WTC11 (cell line): ENCODE data around the gene IGFBP2. TPM values are rescaled to one million over a fixed set of nuclear protein-coding genes. Genes with fewer than 3 reads are reported as not detected.

ENCODE experiments used
- ATAC-seq: fragments of 200-7000 bp; cut with Tn5 transposase; 2 replicates; pipeline ENCODE4 v1.10.0; 2021; ENCODE audit warnings: mild to moderate bottlenecking, moderate library complexity
- CTCF ChIA-PET: fragments of 300-600 bp; sonication (Branson Sonifier 250); formaldehyde crosslinking; loops from one replicate; lab custom pipeline; 2021; ENCODE audit warnings: antibody characterized with exemption; lab: Charles Lee
- POLR2A ChIA-PET: fragments of 350-600 bp; sonication (Branson Sonifier 250); formaldehyde crosslinking; loops from one replicate; lab custom pipeline; 2021; ENCODE audit warnings: antibody characterized with exemption; lab: Charles Lee
- DNase-seq: peaks from one replicate; pipeline ENCODE4 v3.0.0; 2021; ENCODE audit warnings: low spot score
- H3K27ac Mint-ChIP-seq: 2 replicates; pipeline ENCODE4 v1.8.0; 2021; ENCODE audit warnings: mixed read lengths
- H3K27me3 Mint-ChIP-seq: 2 replicates; pipeline ENCODE4 v1.8.0; 2021; ENCODE audit warnings: low read depth, mild to moderate bottlenecking, moderate library complexity, mixed read lengths
- H3K36me3 Mint-ChIP-seq: 2 replicates; pipeline ENCODE4 v1.8.0; 2021; ENCODE audit warnings: mixed read lengths
- H3K4me1 Mint-ChIP-seq: 2 replicates; pipeline ENCODE4 v1.8.0; 2022; ENCODE audit warnings: mixed read lengths
- H3K4me3 Mint-ChIP-seq: 2 replicates; pipeline ENCODE4 v1.8.0; 2021; ENCODE audit warnings: mild to moderate bottlenecking, moderate library complexity, mixed read lengths
- H3K9me3 Mint-ChIP-seq: 2 replicates; pipeline ENCODE4 v1.8.0; 2021; ENCODE audit warnings: mixed read lengths
- JUN ChIP-seq: sonication (generic); formaldehyde crosslinking; IDR thresholded peaks from 2 replicates; pipeline ENCODE4 v1.8.0; 2023; ENCODE audit warnings: mild to moderate bottlenecking, missing genetic modification reagents
- PRRX2 ChIP-seq: fragments of 250-450 bp; sonication (Bioruptor Pico); IDR thresholded peaks from 2 replicates; pipeline ENCODE4 v1.8.0; 2021; ENCODE audit warnings: mild to moderate bottlenecking
- TCF7 ChIP-seq: sonication (generic); formaldehyde crosslinking; IDR thresholded peaks from 2 replicates; pipeline ENCODE4 v1.8.0; 2022; ENCODE audit warnings: mild to moderate bottlenecking, low read depth, missing genetic modification reagents, moderate library complexity
- TEAD1 ChIP-seq: sonication (generic); formaldehyde crosslinking; IDR thresholded peaks from 2 replicates; pipeline ENCODE4 v1.8.0; 2022; ENCODE audit warnings: mild to moderate bottlenecking, missing genetic modification reagents
- total RNA-seq: library from RNA; stranded (reverse); gene quantifications from 3 replicates; pipeline ENCODE4 v1.2.3, GENCODE V29; 2021
- TF ChIP-seq, protein P1 (sequence below): sonication (generic); formaldehyde crosslinking; IDR thresholded peaks from 2 replicates; pipeline ENCODE4 v1.8.0; 2023; ENCODE audit warnings: missing genetic modification reagents
- TF ChIP-seq, protein P2 (sequence below): sonication (generic); formaldehyde crosslinking; IDR thresholded peaks from 2 replicates; pipeline ENCODE4 v1.8.0; 2022; ENCODE audit warnings: missing genetic modification reagents
- TF ChIP-seq, protein P3 (sequence below): sonication (generic); formaldehyde crosslinking; IDR thresholded peaks from 2 replicates; pipeline ENCODE4 v1.8.0; 2022; ENCODE audit warnings: mild to moderate bottlenecking, missing genetic modification reagents
- TF ChIP-seq, protein P4 (sequence below): fragments of 250-450 bp; sonication (Bioruptor Pico); IDR thresholded peaks from 2 replicates; pipeline ENCODE4 v1.9.0; 2021; ENCODE audit warnings: mild to moderate bottlenecking
- TF ChIP-seq, protein P5 (sequence below): sonication (generic); formaldehyde crosslinking; IDR thresholded peaks from 2 replicates; pipeline ENCODE4 v1.8.1; 2022; ENCODE audit warnings: low read depth, missing genetic modification reagents, borderline replicate concordance
- TF ChIP-seq, protein P6 (sequence below): fragments of 250-450 bp; sonication (Bioruptor Pico); IDR thresholded peaks from 2 replicates; pipeline ENCODE4 v1.9.0; 2021; ENCODE audit warnings: mild to moderate bottlenecking, borderline replicate concordance

Gene IGFBP2
- total RNA-seq, 1 experiment from 2014 or later = 514 TPM

DNA sequence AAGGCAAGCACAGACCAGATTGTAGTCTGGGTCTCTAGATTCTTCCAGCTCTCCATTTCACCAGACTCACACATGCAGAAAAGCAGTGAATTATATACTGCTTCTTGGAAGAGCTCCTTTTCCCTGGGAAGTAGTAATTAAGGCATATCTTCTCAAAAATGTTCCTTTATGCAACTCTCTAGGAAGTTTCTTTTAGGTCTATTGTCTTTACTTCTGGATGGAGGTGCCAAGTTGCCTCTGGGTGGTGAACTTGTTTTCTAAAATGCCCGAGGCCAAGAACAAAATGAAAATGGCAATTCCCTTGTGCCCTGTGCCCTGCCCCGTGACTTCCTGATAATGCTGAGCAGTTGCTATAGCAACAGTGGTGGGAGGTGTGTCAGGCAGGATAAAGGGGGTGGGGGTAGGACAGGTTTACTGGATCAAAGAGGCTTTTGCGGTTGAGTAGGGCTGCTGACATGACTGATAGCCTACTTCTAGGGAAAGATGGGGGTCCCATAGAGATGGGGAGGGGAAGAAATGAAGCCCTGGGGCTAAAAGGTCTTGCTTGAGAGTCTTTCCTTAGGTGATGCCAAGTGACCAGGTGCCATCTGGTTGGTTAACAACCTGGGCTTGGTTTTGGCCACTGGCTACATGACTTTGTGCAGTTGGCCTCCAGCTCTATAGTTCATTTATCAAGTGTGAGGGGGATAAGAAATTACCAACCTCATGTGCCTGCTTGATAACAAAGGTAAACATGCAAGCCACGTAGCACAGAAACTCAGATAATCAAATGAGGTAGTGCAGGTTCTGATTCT lies 11.8 kb downstream of the IGFBP2 start:
- H3K36me3 Mint-ChIP-seq = peaks cover 75% of the 10 kb centered on the region
- H3K4me3 Mint-ChIP-seq = no peak overlapping the region
- POLR2A ChIA-PET = interaction anchor here (0.9 kb wide), 1 partner anchor 38 kb away, joined by 3 read pairs; no protein-coding TSS in a partner anchor
- H3K27me3 Mint-ChIP-seq = no peaks in the 10 kb centered on the region
- CTCF ChIA-PET = interaction anchor here (0.6 to 2.2 kb wide), 3 partner anchors 21 to 126 kb away, joined by 3 to 9 read pairs (median 3); no protein-coding TSS in a partner anchor
- ATAC-seq (no peak; the same call in 1 of the 2 replicates), DNase-seq (no peak)
- H3K9me3 Mint-ChIP-seq = peaks cover 12% of the 10 kb centered on the region
- TF ChIP-seq, protein P1, sequence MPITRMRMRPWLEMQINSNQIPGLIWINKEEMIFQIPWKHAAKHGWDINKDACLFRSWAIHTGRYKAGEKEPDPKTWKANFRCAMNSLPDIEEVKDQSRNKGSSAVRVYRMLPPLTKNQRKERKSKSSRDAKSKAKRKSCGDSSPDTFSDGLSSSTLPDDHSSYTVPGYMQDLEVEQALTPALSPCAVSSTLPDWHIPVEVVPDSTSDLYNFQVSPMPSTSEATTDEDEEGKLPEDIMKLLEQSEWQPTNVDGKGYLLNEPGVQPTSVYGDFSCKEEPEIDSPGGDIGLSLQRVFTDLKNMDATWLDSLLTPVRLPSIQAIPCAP = no peak
- TF ChIP-seq, protein P2, sequence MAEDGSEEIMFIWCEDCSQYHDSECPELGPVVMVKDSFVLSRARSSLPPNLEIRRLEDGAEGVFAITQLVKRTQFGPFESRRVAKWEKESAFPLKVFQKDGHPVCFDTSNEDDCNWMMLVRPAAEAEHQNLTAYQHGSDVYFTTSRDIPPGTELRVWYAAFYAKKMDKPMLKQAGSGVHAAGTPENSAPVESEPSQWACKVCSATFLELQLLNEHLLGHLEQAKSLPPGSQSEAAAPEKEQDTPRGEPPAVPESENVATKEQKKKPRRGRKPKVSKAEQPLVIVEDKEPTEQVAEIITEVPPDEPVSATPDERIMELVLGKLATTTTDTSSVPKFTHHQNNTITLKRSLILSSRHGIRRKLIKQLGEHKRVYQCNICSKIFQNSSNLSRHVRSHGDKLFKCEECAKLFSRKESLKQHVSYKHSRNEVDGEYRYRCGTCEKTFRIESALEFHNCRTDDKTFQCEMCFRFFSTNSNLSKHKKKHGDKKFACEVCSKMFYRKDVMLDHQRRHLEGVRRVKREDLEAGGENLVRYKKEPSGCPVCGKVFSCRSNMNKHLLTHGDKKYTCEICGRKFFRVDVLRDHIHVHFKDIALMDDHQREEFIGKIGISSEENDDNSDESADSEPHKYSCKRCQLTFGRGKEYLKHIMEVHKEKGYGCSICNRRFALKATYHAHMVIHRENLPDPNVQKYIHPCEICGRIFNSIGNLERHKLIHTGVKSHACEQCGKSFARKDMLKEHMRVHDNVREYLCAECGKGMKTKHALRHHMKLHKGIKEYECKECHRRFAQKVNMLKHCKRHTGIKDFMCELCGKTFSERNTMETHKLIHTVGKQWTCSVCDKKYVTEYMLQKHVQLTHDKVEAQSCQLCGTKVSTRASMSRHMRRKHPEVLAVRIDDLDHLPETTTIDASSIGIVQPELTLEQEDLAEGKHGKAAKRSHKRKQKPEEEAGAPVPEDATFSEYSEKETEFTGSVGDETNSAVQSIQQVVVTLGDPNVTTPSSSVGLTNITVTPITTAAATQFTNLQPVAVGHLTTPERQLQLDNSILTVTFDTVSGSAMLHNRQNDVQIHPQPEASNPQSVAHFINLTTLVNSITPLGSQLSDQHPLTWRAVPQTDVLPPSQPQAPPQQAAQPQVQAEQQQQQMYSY = no peak
- TF ChIP-seq, protein P3, sequence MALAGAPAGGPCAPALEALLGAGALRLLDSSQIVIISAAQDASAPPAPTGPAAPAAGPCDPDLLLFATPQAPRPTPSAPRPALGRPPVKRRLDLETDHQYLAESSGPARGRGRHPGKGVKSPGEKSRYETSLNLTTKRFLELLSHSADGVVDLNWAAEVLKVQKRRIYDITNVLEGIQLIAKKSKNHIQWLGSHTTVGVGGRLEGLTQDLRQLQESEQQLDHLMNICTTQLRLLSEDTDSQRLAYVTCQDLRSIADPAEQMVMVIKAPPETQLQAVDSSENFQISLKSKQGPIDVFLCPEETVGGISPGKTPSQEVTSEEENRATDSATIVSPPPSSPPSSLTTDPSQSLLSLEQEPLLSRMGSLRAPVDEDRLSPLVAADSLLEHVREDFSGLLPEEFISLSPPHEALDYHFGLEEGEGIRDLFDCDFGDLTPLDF (CRISPR knock-in tag) = no peak
- TF ChIP-seq TCF7 (CRISPR knock-in tag) (no peak), JUN (CRISPR knock-in tag) (no peak), TEAD1 (CRISPR knock-in tag) (no peak), PRRX2 (CRISPR knock-in tag) (no peak)
- TF ChIP-seq, protein P4, sequence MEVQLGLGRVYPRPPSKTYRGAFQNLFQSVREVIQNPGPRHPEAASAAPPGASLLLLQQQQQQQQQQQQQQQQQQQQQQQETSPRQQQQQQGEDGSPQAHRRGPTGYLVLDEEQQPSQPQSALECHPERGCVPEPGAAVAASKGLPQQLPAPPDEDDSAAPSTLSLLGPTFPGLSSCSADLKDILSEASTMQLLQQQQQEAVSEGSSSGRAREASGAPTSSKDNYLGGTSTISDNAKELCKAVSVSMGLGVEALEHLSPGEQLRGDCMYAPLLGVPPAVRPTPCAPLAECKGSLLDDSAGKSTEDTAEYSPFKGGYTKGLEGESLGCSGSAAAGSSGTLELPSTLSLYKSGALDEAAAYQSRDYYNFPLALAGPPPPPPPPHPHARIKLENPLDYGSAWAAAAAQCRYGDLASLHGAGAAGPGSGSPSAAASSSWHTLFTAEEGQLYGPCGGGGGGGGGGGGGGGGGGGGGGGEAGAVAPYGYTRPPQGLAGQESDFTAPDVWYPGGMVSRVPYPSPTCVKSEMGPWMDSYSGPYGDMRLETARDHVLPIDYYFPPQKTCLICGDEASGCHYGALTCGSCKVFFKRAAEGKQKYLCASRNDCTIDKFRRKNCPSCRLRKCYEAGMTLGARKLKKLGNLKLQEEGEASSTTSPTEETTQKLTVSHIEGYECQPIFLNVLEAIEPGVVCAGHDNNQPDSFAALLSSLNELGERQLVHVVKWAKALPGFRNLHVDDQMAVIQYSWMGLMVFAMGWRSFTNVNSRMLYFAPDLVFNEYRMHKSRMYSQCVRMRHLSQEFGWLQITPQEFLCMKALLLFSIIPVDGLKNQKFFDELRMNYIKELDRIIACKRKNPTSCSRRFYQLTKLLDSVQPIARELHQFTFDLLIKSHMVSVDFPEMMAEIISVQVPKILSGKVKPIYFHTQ (CRISPR knock-in tag) = no peak
- TF ChIP-seq, protein P5, sequence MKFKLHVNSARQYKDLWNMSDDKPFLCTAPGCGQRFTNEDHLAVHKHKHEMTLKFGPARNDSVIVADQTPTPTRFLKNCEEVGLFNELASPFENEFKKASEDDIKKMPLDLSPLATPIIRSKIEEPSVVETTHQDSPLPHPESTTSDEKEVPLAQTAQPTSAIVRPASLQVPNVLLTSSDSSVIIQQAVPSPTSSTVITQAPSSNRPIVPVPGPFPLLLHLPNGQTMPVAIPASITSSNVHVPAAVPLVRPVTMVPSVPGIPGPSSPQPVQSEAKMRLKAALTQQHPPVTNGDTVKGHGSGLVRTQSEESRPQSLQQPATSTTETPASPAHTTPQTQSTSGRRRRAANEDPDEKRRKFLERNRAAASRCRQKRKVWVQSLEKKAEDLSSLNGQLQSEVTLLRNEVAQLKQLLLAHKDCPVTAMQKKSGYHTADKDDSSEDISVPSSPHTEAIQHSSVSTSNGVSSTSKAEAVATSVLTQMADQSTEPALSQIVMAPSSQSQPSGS (CRISPR knock-in tag) = no peak
- TF ChIP-seq, protein P6, sequence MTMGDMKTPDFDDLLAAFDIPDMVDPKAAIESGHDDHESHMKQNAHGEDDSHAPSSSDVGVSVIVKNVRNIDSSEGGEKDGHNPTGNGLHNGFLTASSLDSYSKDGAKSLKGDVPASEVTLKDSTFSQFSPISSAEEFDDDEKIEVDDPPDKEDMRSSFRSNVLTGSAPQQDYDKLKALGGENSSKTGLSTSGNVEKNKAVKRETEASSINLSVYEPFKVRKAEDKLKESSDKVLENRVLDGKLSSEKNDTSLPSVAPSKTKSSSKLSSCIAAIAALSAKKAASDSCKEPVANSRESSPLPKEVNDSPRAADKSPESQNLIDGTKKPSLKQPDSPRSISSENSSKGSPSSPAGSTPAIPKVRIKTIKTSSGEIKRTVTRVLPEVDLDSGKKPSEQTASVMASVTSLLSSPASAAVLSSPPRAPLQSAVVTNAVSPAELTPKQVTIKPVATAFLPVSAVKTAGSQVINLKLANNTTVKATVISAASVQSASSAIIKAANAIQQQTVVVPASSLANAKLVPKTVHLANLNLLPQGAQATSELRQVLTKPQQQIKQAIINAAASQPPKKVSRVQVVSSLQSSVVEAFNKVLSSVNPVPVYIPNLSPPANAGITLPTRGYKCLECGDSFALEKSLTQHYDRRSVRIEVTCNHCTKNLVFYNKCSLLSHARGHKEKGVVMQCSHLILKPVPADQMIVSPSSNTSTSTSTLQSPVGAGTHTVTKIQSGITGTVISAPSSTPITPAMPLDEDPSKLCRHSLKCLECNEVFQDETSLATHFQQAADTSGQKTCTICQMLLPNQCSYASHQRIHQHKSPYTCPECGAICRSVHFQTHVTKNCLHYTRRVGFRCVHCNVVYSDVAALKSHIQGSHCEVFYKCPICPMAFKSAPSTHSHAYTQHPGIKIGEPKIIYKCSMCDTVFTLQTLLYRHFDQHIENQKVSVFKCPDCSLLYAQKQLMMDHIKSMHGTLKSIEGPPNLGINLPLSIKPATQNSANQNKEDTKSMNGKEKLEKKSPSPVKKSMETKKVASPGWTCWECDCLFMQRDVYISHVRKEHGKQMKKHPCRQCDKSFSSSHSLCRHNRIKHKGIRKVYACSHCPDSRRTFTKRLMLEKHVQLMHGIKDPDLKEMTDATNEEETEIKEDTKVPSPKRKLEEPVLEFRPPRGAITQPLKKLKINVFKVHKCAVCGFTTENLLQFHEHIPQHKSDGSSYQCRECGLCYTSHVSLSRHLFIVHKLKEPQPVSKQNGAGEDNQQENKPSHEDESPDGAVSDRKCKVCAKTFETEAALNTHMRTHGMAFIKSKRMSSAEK (CRISPR knock-in tag) = no peak
- H3K4me1 Mint-ChIP-seq = peaks cover 67% of the 10 kb centered on the region
- H3K27ac Mint-ChIP-seq = peak overlapping the region; percentile 75; the same call in 1 of the 2 replicates
